GM12892 (cell line): ENCODE results near the gene EML6.

Source experiments
- POLR2A ChIP-seq: IDR thresholded peaks from 2 replicates; pipeline ENCODE4 v1.6.1; 2011; ENCODE audit warnings: low read depth, low read length, control low read depth
- POLR2AphosphoS5 ChIP-seq: IDR thresholded peaks from 2 replicates; pipeline ENCODE4 v1.6.1; 2011; ENCODE audit warnings: low read depth, low read length, control low read depth
- TAF1 ChIP-seq: IDR thresholded peaks from 2 replicates; pipeline ENCODE4 v1.6.1; 2011; ENCODE audit warnings: low read depth, mild to moderate bottlenecking, control low read depth, low read length, borderline replicate concordance

DNA sequence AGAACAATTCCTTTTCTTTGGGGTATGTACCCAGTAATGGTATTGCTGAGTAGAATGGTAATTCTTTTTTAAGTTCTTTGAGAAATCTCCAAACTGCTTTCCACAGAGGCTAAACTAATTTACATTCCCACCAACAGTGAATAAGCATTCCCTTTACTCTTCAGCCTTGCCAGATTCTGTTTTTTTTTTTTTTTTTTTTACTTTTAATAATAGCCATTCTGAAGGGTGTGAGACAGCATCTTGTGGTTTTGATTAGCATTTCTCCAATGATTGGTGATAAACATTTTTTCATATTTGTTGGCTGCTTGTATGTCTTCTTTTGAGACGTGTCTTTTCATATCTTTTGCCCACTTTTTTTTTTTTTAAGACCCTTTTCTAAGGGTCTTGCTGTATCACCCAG is 189.4 kb downstream of the EML6 start:
- no peak for TF ChIP-seq TAF1
- no peak for TF ChIP-seq POLR2A
- no peak for TF ChIP-seq POLR2AphosphoS5
